Hair follicular keratinocyte (primary cell): ENCODE measurements around the gene HTRA3. TPM values are rescaled to one million over a fixed set of nuclear protein-coding genes. Genes with fewer than 3 reads are reported as not detected.

ENCODE experiments used
- total RNA-seq: library from RNA; depleted of rRNA; stranded (reverse); fragments of >200 nt; gene quantifications from 2 replicates; pipeline ENCODE4 v1.2.3, GENCODE V29; 2015

HTRA3 gene
- total RNA-seq, result 0.27 TPM in 1 of 2 replicates, not detected in the other

GRCh38 chr4:8269535-8270417 is at the start of gene HTRA3:
HTRA3 (plus strand) TSS chr4:8269754; CDS start chr4:8269969, 215 bp downstream.

Other genes with a start within 250 kb of the HTRA3 start
- gene ABLIM2, start 110.9 kb upstream of the HTRA3 start, total RNA-seq, result 0.11 and 1.2 TPM in 2 replicates
- gene SH3TC1, start 70.5 kb upstream of the HTRA3 start, total RNA-seq, result 45.4 and 60.7 TPM in 2 replicates
- gene ACOX3, start 171.0 kb downstream of the HTRA3 start, total RNA-seq, result 24.9 and 30.6 TPM in 2 replicates
- 8.6 and 11.9 TPM in 2 replicates for gene TRMT44, start 171.0 kb downstream of the HTRA3 start, total RNA-seq